GM18511 (cell line): ENCODE measurements around the gene COL6A3.
"Not testable (repeated sequence)": the region's sequence is repeated elsewhere in the genome, so short reads cannot be mapped to it uniquely, and the experiment has no call there.

Experiments used
- ATAC-seq: cut with Tn5 transposase; IDR thresholded peaks from one replicate; pipeline ENCODE4 v1.9.1; 2021; ENCODE audit warnings: mild to moderate bottlenecking, moderate library complexity; ENCODE audit not compliant: unreplicated experiment

Gene COL6A3

DNA sequence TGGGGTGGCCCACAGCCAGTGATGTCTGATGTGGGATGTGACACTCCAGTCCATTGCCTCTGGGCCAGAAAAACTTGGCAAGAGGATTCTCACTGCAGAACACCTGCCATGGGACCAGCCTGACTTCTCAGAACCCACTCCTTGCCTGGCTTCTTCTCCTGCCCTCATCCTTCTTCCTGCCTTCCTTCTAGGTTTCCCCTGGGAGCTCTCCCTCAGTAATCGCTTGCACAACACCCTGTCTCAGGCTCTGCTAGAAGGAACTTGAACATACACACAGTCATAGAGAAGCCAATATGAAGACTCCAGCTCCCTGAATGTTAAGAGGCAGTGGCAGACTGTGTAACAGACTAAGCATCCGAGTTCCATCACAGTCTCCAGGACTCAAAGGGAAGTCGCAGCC is 4.3 kb upstream of the COL6A3 start:
- ATAC-seq: no peak

DNA sequence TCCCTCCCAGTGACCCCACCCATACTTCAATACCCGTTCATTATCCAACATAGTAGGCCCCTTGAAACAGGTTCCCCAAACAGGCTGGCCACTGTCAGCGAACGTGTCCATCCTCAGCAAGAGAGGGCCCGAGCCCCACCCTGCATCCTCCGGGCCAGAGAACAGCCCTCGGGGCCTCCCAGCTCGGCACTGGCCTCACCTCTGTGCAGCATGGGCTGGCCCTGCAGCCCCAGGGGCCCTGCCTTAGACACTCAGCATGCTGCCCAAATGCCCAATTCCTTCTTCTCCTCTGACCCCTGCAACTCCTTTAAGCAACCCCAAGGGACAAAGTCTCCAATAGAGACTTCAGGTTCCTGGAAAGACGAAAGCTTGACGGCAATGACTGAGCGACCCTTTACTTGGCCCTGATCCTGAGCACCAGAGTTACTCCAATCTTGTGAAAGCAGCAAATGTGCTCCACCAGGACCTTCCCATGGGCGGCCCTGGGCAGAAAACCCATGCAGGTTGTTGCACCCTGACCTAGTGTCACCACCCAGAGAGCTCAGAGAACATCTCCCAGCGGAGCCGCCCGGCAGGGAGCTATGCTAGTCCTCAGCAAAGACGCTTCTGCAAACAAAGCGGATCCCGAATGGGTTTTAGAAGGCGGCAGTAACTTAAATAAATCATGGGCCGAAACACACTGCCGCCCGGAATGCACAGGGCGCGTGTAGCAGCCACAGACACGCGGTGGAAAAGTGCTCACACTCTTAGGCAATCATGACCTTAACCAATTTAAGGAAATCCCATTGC is 782 bp downstream of the COL6A3 start:
- ATAC-seq: no peak

DNA sequence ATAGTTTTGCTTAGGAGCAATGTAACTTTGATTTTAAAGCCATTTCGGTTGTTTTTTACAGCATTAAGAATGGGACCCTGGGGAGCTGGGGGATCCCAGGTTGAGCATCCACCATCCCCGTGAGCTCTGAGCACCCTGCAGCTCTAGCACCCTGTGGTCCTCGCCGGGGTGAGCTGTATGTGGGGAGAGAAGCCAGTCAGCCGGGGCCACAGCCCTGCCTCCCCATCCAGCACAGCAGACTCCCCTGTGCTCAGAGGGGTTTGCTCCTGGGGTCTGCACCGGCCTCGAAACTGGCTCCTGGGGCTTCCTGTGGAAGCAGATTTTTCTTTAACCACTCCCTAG is 1.3 kb downstream of the COL6A3 start:
- no peak for ATAC-seq

DNA sequence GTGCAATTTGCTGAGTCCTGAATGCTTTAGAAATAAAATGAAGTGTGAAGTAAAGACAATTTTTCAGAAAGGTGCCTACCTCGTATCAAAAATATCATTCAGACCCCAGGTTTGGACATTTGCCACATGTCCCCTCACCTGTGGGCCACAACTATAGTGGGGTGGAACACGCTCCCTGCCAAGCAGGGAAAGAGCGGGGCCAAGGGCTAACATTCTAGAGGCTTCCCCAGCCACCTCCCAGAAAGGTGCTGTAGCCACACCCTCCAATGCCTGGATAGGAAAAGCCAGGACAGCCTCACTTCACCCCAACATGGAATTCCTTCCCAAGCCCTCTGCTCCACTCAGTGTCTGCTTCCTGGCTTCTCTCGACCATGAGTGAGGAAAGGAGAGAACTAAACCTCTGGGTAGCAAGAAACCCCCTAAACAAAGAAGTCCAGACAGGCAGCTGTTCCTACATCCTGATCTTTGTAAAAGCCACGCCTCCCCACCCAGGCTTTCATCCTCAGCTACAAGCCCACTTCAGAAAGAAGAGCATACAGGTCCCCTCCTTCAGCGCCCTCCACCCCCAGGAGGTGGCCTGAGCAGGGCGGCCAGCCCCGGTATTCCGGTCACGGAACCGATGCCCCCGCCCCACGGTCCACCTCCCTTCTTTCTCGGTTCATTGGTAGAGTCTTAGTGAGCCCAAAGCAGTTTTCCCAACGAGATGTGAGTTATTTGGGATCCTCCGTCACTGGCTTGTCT is 2.1 kb downstream of the COL6A3 start:
- ATAC-seq: no peak

DNA sequence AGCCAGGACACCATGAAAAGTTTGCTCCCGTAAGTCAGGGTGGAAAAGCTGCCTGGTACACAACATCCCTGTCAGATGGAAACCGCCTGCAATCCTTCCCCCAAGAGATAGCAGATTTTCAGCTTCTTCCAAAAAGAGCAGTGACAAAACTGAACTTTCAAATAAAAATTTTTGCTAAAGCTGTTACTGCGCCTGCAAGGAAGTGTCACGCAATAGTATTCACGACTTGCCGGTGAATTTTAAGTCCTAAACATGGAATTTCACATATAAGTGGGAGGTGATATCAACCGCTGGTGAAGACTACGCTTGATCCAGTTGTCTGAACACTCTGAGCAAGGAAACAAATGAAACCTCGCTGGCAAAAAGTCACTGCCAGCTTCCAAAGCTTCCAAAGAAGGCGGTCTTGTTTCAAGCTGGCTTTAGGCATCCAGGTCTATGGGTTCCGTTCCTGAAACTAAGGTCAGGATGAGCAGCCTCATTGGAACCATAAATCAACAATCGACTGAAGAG is 2.8 kb downstream of the COL6A3 start:
- no peak for ATAC-seq

DNA sequence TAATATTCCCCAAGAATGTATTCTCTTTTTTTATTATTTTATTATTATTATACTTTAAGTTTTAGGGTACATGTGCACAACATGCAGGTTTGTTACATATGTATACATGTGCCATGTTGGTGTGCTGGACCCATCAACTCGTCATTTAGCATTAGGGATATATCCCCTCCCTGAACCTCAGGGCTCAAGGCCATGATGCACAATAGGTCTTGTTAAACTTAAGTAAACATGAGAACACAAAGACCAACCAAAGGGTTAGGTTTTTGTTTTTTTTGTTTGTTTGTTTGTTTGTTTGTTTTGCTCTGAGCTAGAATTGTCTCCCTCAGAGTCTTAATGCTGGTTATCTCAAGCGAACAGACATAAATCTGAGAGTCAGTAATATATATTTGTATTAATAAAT is 4.7 kb downstream of the COL6A3 start:
- not testable (repeated sequence) for ATAC-seq

DNA sequence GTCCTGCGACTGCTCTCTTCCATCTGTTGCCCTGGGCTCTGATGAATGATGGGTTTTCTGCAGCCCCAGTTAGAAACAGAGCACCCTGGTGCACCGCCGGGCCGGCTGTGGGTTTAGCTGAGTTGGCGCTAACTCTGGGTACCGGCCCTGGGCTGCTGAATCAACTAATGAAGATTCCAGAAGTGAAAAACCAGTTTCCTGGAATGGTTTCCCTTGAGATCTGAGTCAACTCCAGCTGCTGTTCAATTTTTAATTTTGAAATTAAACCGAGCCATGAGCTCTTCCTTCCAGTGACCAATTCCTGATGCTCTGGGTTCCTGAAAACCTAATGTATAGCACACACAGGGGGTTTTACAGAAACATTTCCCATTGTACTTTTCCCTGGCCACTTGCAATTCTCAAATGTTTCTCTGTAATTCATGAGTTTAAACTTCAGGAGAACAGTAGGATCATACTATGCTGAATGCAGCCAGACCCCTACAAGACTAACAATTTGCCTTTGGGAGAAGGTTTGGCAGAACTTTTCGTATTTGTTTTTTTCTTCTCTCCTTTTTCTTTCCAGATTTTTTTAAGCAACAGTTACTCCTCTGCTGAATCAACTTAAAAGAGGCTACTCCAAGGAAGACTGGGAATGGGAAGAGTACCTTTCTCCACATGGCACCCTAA is 5.5 kb downstream of the COL6A3 start:
- no peak for ATAC-seq

DNA sequence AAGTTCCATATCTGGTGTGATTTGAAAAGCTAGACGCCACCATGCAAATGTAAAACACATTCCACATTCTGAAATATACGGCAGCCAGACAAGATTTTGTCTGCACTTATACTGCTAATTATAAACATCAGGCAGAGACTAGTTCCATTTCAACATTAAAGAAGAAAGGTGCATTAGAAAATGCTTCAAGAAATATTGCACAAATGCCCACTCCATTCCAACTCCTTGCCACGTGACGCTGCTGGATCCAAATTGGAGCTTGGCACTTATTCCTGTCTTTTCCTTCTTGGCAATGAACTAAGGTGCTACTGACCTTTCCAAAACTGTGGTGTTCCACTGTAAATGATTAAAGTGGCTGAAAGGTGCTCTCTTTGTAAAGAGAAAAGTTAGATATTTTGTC is 6.3 kb downstream of the COL6A3 start:
- no peak for ATAC-seq

DNA sequence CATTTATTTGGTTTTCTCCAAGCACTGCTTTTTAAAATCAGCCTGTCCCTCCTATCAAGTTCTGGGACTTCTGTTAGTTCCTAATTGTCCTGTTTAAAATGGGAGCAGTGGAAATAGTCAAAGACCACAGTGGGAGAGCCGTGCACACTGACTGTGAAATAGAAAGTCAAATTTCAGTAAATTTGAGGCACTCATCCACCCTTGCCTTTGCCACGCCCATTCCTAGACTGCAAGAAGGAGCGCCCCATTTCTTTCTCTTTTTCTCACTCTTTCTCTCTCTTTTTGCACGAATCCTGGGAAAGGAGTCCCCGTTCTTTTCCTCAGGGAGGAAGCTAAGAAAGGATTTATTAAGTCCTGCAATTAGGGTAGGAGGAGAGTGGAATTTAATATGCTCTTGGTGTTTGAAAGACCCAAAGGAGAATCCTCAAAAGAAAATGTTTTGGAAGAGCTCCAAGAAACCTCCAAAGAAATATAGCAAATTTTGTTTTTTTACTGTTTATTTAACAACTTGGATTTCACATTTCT is 7.5 kb downstream of the COL6A3 start:
- ATAC-seq: no peak

DNA sequence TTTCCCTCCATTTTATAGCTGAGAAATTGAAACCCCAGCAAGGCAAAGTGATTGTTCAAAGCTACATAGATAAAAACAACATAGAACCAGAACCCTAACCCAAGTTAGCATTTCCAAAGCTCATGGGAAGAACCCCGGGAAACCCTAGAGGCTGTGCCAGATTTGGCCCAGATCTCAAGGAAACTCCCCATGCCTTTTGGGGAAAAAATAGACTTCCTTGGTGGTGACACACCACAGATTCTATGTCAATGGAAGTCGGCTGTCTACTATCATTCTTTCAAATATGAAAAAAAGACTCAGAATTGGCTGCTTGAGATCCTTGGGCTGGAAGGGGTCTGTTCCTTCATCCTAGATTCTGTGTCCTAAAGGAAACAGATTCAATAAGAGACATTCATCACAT is 8.4 kb downstream of the COL6A3 start:
- no peak for ATAC-seq

DNA sequence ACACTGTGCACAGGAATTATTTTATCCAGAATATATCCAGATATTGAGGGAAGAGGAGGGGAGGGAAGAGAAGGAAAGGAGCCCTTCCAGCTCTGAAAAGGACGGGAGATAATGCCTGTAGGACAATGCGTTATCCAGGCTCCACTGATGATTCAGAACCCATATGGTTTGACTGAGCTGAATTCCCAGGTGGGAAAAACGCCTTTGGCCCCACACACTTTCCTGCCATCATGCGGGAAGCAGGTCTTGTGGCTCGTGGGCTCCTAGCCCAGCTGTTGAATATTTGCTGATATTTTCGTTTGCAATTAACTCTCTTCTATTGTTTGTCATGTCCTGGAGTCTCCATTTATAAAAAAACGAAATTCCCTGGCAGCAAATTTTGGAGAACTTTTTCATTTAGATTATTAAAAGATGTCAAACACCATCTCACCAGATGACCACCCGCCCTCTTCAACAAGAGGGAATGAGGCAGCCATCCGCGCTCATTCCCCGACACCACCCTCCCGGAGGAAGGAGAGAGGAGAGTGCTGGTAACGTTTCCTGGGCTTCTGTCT is 8.9 kb downstream of the COL6A3 start:
- no peak for ATAC-seq

DNA sequence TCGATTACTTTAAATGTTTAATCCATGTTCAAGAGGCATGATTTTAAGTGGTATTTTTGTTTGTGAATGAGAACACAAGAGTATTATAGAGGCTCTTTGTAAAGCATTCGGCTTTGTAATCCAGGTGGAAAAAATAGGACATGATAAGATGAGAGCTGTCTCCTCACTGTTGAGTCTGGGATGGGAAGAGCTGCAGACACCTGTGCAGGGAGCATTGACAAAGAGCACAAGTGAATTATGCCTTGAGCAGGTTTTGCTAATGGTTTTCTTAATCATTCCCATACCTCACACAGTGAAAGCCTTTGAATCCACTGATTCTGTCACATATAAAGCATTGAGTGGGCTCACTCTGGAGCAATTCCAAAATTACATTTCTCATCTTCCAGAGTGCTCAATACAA is 9.6 kb downstream of the COL6A3 start:
- no peak for ATAC-seq

DNA sequence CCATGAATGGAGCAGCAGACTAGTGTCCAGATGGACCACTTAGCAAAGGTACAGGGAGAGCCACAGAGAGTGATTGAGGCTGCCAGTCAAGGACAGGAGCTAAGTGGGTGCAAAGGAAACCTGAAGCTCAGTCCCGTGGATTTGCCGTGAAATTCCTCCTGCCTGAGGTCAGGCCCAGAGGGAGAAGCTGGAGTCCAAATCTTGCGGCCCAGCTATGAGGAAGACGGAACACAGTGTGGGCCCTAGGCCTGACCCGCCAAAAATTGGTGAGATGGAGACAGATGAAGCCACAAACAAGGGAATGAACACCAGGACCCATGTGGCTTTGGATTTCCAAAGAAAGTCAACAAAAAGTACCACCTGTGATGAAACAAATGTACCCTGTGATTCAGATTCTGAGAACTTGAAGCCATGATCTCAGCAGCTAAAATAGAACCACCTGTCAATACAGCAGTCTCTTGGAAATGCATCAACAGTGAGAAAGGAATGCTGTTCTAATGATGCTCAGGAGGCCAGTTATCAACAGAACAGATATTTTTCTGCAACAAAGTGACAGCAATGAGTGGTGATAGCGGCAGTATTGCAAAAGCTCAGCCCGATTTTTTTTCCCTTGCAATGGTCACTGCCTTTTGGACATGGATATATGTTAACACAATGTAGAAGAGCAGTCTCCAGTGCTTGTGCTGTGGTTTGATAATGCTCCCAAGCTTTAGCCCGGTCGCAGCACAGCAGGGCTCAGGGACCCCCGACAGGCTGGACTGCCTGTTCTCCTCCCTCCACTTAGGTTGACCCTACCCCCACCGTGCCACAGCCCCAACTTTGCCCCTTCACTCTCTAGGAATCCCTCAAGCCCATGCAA is 10.7 kb downstream of the COL6A3 start:
- ATAC-seq: no peak

DNA sequence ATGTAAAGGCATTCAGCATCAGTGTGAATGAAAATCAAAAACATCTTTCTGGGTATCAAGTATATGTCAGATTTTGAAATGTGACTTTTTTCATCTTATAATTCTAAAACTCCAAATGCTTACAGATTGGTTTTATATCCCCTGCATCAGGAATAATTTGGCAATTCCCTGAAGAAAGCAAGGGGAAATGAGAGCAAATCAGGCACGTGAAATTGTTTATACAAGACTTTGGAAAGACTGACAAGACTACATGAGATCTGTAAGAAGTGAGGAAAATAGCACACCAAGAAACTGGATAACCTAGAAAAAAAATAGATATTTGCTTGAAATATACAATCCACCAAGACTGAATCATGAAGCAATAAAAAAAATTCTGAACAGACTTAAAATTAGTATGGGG is 13.8 kb downstream of the COL6A3 start:
- ATAC-seq: no peak

DNA sequence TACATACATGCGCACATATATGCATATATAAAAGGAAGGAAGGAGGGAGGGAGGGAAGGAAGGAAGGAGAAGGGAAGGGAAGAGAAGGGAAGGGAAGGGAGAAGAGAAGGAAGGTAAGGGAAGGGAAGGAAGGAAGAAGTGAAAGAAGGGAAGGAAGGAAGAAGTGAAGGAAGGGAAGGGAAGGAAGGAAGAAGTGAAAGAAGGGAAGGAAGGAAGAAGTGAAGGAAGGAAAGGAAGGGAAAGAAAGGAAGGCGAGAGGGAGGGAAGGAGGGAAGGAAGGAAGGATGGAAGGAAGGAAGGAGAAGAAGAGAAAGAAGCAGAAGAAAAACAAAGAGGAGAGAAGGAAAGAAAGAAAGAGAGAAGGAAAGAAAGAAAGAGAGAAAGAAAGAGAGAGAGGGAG is 16.9 kb downstream of the COL6A3 start:
- no peak for ATAC-seq

DNA sequence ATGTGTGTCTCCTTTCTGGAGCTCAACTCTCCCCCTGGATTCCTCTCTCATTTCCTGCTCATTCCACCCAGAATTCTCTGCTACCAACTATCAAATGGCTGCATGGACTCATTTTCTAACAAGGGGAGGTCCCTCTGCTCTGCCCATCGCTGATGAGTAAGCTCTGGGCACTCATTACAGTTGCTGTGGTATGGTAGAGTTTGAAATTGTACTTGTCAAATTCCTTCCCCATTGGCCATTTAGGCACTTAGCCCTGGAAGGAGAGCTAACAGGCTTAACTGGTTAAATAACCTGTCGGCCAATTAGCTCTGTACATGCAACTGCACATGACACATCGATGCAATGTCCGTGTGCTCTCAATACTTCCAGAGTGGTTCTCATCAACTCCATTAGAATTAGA is 20.4 kb downstream of the COL6A3 start:
- no peak for ATAC-seq

DNA sequence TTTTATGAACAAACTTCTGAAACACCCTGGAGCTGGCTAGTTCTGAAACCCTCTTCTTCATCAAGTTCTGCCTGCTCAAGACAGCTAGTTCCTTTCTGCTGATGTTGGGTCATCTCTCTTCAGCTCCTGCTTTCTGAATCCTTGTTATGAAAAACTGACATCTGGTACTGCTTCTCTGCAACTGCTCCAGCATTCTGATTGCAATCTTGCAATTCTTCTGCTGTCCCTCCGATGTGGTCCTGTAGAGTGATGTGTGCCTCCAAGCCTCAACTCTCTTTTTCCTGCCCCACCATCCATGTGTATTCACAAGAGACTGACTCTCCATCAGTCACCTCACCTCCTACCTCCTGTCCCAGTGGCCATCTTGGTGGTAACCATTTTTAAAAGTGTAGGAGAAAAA is 21.8 kb downstream of the COL6A3 start:
- no peak for ATAC-seq

DNA sequence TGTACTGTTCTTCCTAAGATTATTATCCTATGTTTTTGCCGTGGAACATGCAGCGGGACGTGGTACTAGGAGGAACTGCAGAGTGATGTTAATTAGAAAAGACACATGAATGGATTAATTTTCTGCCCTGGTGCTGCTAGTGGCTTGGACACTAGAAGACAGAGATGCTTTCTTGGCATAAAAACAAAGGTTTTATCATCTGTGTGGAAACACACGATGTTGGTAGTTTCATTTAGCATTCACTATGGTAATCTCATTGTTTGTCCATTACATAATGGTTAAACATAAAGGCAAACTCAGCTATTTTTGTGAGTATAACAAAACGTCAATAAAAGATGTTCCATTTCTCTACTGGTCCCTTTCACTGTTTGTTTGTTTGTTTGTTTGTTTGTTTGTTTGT is 22.8 kb downstream of the COL6A3 start:
- ATAC-seq: no peak

DNA sequence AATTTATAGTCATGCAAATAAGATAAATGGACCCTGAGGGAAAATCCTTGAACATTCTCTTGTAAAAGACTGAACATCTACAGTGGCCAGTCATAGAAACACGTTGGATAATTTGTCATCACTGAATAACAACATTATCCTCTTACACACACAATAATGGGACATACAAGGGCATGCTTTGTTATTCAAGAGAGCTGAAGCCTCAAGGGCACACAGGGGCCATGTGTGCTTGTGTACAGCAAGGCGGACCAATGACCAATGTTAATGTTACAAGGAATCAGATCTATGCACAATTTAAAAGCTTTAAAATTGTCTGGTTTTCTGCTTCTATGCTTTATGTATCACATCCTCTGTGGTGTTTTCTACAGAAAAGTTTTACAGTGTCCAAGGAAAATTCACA is 23.7 kb downstream of the COL6A3 start:
- no peak for ATAC-seq

DNA sequence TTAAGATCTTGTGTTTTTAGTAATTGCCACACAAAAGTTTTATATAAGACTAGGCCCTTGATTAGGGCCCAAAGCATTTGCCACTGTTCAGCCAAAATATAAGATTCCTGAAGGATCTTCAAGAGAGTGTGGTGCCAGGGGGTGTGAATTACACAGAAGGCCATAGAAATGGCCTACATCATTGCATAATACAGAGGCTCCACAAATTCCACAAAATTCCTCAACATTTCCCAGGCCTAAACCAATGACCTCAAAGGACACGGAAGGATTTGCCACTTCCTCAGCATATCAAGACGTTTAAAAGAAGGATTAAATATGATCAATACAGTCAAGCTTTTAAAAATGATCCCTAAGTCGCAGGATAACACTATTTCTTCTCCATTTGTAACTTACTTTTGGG is 24.1 kb downstream of the COL6A3 start:
- no peak for ATAC-seq
